ENCODE results near the gene OPCML. TPM values are rescaled to one million over a fixed set of nuclear protein-coding genes. Genes with fewer than 3 reads are reported as not detected.

The OPCML gene
- total and polyA plus RNA-seq, 12 donors, result under 0.01 to 1.2 (median 0.39) TPM

DNA sequence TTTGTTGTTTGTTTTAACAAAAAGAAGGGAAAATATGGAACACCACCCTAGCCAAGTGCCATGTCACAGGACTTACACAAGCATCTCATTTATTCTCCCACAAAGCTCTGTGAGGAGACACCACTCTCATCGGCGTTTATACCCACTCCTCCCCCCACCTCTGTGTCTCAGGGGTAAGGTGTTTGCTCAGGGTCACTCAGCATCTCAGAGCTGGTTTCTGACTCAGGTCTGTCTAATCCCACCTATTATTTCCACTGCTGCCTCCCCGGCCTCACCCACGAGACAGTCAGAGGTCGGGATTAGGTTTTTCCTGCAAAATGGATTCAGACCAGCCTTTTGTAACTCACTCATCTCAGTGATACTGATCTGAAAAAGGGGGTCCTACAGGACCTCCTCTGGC lies 786.0 kb downstream of the OPCML start:
- no peak overlapping the region for H3K4me3 ChIP-seq
- peaks cover 0 to 5% (median 0%) of the 10 kb centered on the region in 7 donors for H3K27me3 ChIP-seq
- DNase-seq, result no peak
- H3K36me3 ChIP-seq, result no peaks in the 10 kb centered on the region
- no peak for ATAC-seq
- WGBS, 2 donors, result 78 to 85% methylated on average over 5 of the region's 5 CpGs
- no peak overlapping the region for H3K27ac ChIP-seq
- no peaks in the 10 kb centered on the region for H3K9me3 ChIP-seq
- H3K4me1 ChIP-seq, result no peaks in the 10 kb centered on the region
- TF ChIP-seq, protein P1, sequence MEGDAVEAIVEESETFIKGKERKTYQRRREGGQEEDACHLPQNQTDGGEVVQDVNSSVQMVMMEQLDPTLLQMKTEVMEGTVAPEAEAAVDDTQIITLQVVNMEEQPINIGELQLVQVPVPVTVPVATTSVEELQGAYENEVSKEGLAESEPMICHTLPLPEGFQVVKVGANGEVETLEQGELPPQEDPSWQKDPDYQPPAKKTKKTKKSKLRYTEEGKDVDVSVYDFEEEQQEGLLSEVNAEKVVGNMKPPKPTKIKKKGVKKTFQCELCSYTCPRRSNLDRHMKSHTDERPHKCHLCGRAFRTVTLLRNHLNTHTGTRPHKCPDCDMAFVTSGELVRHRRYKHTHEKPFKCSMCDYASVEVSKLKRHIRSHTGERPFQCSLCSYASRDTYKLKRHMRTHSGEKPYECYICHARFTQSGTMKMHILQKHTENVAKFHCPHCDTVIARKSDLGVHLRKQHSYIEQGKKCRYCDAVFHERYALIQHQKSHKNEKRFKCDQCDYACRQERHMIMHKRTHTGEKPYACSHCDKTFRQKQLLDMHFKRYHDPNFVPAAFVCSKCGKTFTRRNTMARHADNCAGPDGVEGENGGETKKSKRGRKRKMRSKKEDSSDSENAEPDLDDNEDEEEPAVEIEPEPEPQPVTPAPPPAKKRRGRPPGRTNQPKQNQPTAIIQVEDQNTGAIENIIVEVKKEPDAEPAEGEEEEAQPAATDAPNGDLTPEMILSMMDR (IDR thresholded peaks at IDR 0.05), result no peak
- intact Hi-C loops (cut with DNase I), result no loop called here

DNA sequence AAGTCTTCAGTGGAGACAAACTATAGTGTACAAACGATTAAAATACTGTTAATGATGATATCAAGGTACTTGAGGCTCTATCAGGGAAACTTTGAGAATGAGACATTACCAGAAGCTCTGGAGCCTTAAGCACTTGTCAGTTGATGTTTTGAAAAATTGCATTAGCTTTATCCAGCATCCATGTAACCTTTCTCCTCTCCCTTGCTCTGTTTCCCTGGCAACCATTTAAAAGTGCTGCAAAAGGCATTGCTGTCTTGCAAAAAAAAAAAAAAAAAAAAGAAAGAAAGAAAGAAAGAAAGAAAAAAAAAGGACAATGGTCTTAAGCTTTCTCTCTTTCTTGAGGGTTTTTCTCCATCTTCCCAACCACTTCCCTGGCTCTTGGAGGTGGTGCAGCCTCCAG lies 787.0 kb downstream of the OPCML start:
- no peak overlapping the region for H3K27ac ChIP-seq
- no peak for ATAC-seq
- H3K9me3 ChIP-seq, result no peaks in the 10 kb centered on the region
- H3K27me3 ChIP-seq, result peaks cover 0 to 5% (median 0%) of the 10 kb centered on the region in 7 donors
- no peak for DNase-seq
- H3K36me3 ChIP-seq, result no peaks in the 10 kb centered on the region
- TF ChIP-seq, protein P1 (IDR thresholded peaks at IDR 0.05), result no peak
- H3K4me1 ChIP-seq, result no peaks in the 10 kb centered on the region
- no peak overlapping the region for H3K4me3 ChIP-seq
- intact Hi-C loops (cut with DNase I), result no loop called here
- WGBS, 2 donors, result 68 to 85% methylated on average over 1 of the region's 1 CpG

DNA sequence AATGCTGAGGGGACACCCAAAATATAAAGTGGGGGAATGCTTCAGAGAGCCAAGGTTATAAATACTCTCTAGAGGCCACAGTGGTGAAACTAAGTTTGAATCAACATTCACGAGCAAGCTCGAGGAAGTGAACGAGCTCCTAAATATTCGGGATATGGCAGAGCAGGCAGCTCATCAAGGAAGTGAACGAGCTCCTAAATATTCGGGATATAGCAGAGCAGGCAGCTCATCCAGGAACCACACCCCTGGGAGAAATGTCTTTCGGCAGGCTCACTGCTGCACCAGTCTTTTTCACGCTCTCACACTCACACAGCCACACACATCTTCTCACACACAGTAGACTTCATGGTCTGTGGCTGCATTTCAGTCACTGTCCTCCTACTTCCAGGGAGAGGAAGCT lies 787.5 kb downstream of the OPCML start:
- Histone ChIP-seq H3K9me3 (no peaks in the 10 kb centered on the region), H3K27me3 (peaks cover 0 to 5% (median 0%) of the 10 kb centered on the region in 7 donors), H3K4me3 (no peak overlapping the region), H3K27ac (no peak overlapping the region), H3K4me1 (no peaks in the 10 kb centered on the region), H3K36me3 (no peaks in the 10 kb centered on the region)
- intact Hi-C loops (cut with DNase I), result no loop called here
- 52 to 64% methylated on average over 8 of the region's 8 CpGs for WGBS, 2 donors
- no peak for ATAC-seq
- DNase-seq, result no peak
- TF ChIP-seq, protein P1 (IDR thresholded peaks at IDR 0.05), result no peak

DNA sequence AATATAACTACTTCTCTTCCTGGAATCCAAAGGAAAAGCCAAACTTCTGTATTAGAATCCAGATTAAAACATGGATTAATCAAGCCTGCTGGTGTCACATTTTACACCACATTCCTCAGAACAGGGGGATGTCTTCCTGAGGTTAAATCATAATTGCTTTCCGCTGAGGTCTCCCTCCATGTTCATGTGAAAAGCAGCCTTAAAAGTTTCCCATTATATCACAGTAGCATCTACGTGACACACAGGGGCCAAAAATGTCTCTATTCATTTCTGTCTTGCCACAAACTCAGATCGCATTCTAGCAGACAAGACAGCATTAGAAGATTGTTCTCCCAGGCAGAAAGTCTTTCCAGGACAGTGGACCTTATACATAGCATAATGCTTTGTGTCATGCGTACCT lies 788.7 kb downstream of the OPCML start:
- TF ChIP-seq, protein P1 (IDR thresholded peaks at IDR 0.05), result no peak
- DNase-seq (no peak), ATAC-seq (no peak)
- intact Hi-C loops (cut with DNase I), result no loop called here
- Histone ChIP-seq H3K4me3 (no peak overlapping the region), H3K36me3 (no peaks in the 10 kb centered on the region), H3K9me3 (peaks cover 0 to 7% (median 0%) of the 10 kb centered on the region in 11 donors), H3K27me3 (peaks cover 0 to 5% (median 0%) of the 10 kb centered on the region in 7 donors), H3K4me1 (no peaks in the 10 kb centered on the region), H3K27ac (no peak overlapping the region)
- 91 to 93% methylated on average over 4 of the region's 4 CpGs for WGBS, 2 donors
